HepG2 (cell line): Measurements from ENCODE around the gene NAV2. TPM values are rescaled to one million over a fixed set of nuclear protein-coding genes. Genes with fewer than 3 reads are reported as not detected.

Experiments
- ATAC-seq: fragments of 200-7000 bp; cut with Tn5 transposase; 3 replicates; pipeline ENCODE4 v1.9.1; 2020; ENCODE audit warnings: mild to moderate bottlenecking, moderate library complexity
- BruUV-seq: library from RNA; stranded (reverse); fragments of 400-500 nt; replicated peaks from 2 replicates; lab custom pipeline; 2021; lab: Mats Ljungman, UMichigan
- CTCF ChIA-PET: fragments of 300-600 bp; formaldehyde crosslinking; extraction: SDS; loops from one replicate; lab custom pipeline; 2021; ENCODE audit warnings: low total read pairs, inconsistent platforms, low intra/inter-chr PET ratio; lab: Yijun Ruan, JAX
- POLR2A ChIA-PET: fragments of 350-600 bp; sonication (Branson Sonifier 250); formaldehyde crosslinking; loops from one replicate; lab custom pipeline; 2020; ENCODE audit warnings: antibody characterized with exemption, inconsistent platforms; lab: Yijun Ruan, JAX
- DNase-seq: peaks from one replicate; pipeline ENCODE4 v3.0.0-alpha.2; 2015; ENCODE audit warnings: low spot score
- FAIRE-seq: peaks from 3 replicates; lab custom pipeline; 2011; peaks lifted over from hg19 to GRCh38; lab: Jason Lieb, UNC
- H2AFZ ChIP-seq: one replicate; pipeline ENCODE4 v1.6.1; 2011; ENCODE audit warnings: low read length, inconsistent platforms
- H3K27ac ChIP-seq: fragments of 300-600 bp; 3 replicates; pipeline ENCODE4 v1.8.0; 2011; ENCODE audit warnings: mixed run types, mild to moderate bottlenecking, mixed read lengths, low read length, inconsistent platforms; ENCODE audit not compliant: insufficient read depth; ENCODE audit errors: extremely low read length
- H3K27me3 ChIP-seq, 2 experiments: fragments of 200-600 bp in 1 of 2; 2 replicates in 1 of 2; 3 replicates in 1 of 2; pipeline versions ENCODE4 v1.6.0 to v1.8.0; 2011; ENCODE audit warnings: low read length in 2 of 2, mild to moderate bottlenecking in 2 of 2, moderate library complexity in 2 of 2, inconsistent platforms in 1 of 2; ENCODE audit not compliant: insufficient read depth in 2 of 2, control insufficient read depth in 1 of 2
- H3K36me3 ChIP-seq, 2 experiments: fragments of 200-600 bp in 1 of 2; replicated peaks in 1 of 2; 2 replicates in 1 of 2; 3 replicates in 1 of 2; pipeline versions ENCODE4 v1.5.1 to v1.8.0; 2011; ENCODE audit warnings: low read length in 2 of 2, inconsistent platforms in 1 of 2; ENCODE audit not compliant: insufficient read depth in 2 of 2, control insufficient read depth in 1 of 2
- H3K4me1 ChIP-seq: 2 replicates; pipeline ENCODE4 v1.5.1; 2012; ENCODE audit warnings: low read length, inconsistent platforms; ENCODE audit not compliant: insufficient read depth
- H3K4me2 ChIP-seq: 2 replicates; pipeline ENCODE4 v1.6.0; 2011; ENCODE audit warnings: low read depth, low read length, inconsistent platforms
- H3K4me3 ChIP-seq, 3 experiments: fragments of 200-600 bp in 1 of 3; sonication (generic), shearing (Covaris generic) in 1 of 3; replicated peaks in 1 of 3; 2 replicates each; pipeline ENCODE4 v1.5.1; 2011 to 2016; ENCODE audit warnings: low read length in 3 of 3, inconsistent platforms in 2 of 3, low read depth in 2 of 3, mild to moderate bottlenecking in 2 of 3, control low read depth in 1 of 3, mixed read lengths in 1 of 3; ENCODE audit not compliant: insufficient read depth in 1 of 3
- H3K79me2 ChIP-seq: one replicate; pipeline ENCODE4 v1.6.1; 2011; ENCODE audit warnings: low read length, inconsistent platforms; ENCODE audit not compliant: insufficient read depth
- H3K9ac ChIP-seq: 2 replicates; pipeline ENCODE4 v1.6.0; 2011; ENCODE audit warnings: mild to moderate bottlenecking, low read depth, low read length, inconsistent platforms; ENCODE audit not compliant: insufficient read depth
- H3K9me3 ChIP-seq: 2 replicates; pipeline ENCODE4 v1.5.1; 2012; ENCODE audit warnings: mild to moderate bottlenecking, low read length
- H4K20me1 ChIP-seq: 2 replicates; pipeline ENCODE4 v1.6.0; 2011; ENCODE audit warnings: inconsistent platforms, mild to moderate bottlenecking, low read length, moderate library complexity; ENCODE audit not compliant: insufficient read depth
- CCAR2 ChIP-seq: fragments of 200-400 bp; formaldehyde crosslinking; optimal IDR thresholded peaks from 2 replicates; pipeline ENCODE3; 2018; ENCODE audit warnings: low read depth, mild to moderate bottlenecking, low read length, moderate library complexity
- HNF4G ChIP-seq, 2 experiments: sonication (generic) in 1 of 2; formaldehyde crosslinking in 1 of 2; IDR thresholded peaks; 2 replicates each; pipeline versions ENCODE4 v1.4.0 to v1.6.1; 2011 to 2020; ENCODE audit warnings: borderline replicate concordance in 2 of 2, low read depth in 2 of 2, mild to moderate bottlenecking in 2 of 2, low read length in 1 of 2, missing genetic modification reagents in 1 of 2, moderate library complexity in 1 of 2
- ZNF646 ChIP-seq: sonication (generic); formaldehyde crosslinking; IDR thresholded peaks from 2 replicates; pipeline ENCODE4 v1.9.0; 2021; ENCODE audit warnings: mild to moderate bottlenecking, missing genetic modification reagents
- WGBS: methylation state at CpG from one replicate; pipeline ENCODE4 v1.1.6; 2017; ENCODE audit warnings: low lambda C conversion rate; 5-methylcytosine and 5-hydroxymethylcytosine counted together
- in situ Hi-C: cut with HindIII; loops from 2 replicates; pipeline ENCODE4 v1.10.0; 2017; ENCODE audit warnings: low pct_unique_long_range_greater_than_20kb; ENCODE audit not compliant: extremely low pct_ligation_motif_present
- intact Hi-C: fragments of 100-400 bp; cut with micrococcal nuclease; formaldehyde crosslinking; loops from one replicate; pipeline ENCODE4 v1.10.0; 2022; ENCODE audit not compliant: unreplicated experiment
- polyA plus RNA-seq, 8 experiments: library from polyadenylated mRNA; depleted of rRNA in 3 of 8; stranded (reverse) in 7 of 8; unstranded in 1 of 8; fragments of >200 nt; fragmentation: Illumina TruSeq in 4 of 8; extraction: Trizol in 4 of 8; gene quantifications; 2 replicates each; pipeline versions ENCODE4 v1.2.1 to v1.2.3, GENCODE V29; 2011 to 2016; ENCODE audit warnings: low read depth in 4 of 8, missing spikeins in 1 of 8, mixed read lengths in 1 of 8; ENCODE audit not compliant: insufficient read depth in 1 of 8
- total RNA-seq, 5 experiments: library from RNA; depleted of rRNA; stranded (reverse); fragments of >200 nt; fragmentation: Illumina TruSeq; extraction: Trizol; gene quantifications; 2 replicates each; pipeline ENCODE4 v1.2.3, GENCODE V29; 2016; ENCODE audit warnings: low read depth in 1 of 5

Gene NAV2
- total and polyA plus RNA-seq, 2 of the 13 experiments (the other 11 are each of a cell fraction or from before 2014, with no cell fraction given), result 9.3 to 34.6 TPM

GRCh38 chr11:19794161-19794560 is 81.5 kb downstream of the NAV2 start:
- intact Hi-C loops (no loop called here), in situ Hi-C loops (no loop called here)
- no peak for FAIRE-seq
- H4K20me1 ChIP-seq, result no peaks in the 10 kb centered on the region
- H3K79me2 ChIP-seq, result no peaks in the 10 kb centered on the region
- H2AFZ ChIP-seq, result no peak overlapping the region
- POLR2A ChIA-PET, result no interaction called here
- 14% methylated on average over 6 of the region's 6 CpGs for WGBS
- no peaks in the 10 kb centered on the region for H3K4me1 ChIP-seq
- TF ChIP-seq ZNF646 (CRISPR knock-in tag), result no peak
- TF ChIP-seq CCAR2, result no peak
- no peak for TF ChIP-seq HNF4G (IDR thresholded peaks at IDR 0.05; ENCODE audit: borderline replicate concordance, low read depth, low read length)
- no peak for TF ChIP-seq HNF4G (CRISPR knock-in tag; IDR thresholded peaks at IDR 0.05; ENCODE audit: borderline replicate concordance, low read depth)
- H3K27me3 ChIP-seq, result peaks cover 0 to 22% of the 10 kb centered on the region in 2 experiments; a peak in 2 of 5 replicates
- BruUV-seq, result no TSS peak
- H3K4me3 ChIP-seq, result no peak overlapping the region
- no peak for DNase-seq
- CTCF ChIA-PET, result no interaction called here
- no peak overlapping the region for H3K4me2 ChIP-seq
- H3K9me3 ChIP-seq, result no peaks in the 10 kb centered on the region
- H3K36me3 ChIP-seq, result no peaks in the 10 kb centered on the region
- no peak for ATAC-seq
- H3K9ac ChIP-seq, result no peak overlapping the region
- no peak overlapping the region for H3K27ac ChIP-seq
